ENCODE measurements around the gene STMN3.
A peak's percentile ranks its signal among the peaks of the same experiment; 100 is the strongest.

Gene STMN3

GRCh38 chr20:63624486-63624885 is 28.7 kb downstream of the STMN3 start:
- TF ChIP-seq, protein P1, sequence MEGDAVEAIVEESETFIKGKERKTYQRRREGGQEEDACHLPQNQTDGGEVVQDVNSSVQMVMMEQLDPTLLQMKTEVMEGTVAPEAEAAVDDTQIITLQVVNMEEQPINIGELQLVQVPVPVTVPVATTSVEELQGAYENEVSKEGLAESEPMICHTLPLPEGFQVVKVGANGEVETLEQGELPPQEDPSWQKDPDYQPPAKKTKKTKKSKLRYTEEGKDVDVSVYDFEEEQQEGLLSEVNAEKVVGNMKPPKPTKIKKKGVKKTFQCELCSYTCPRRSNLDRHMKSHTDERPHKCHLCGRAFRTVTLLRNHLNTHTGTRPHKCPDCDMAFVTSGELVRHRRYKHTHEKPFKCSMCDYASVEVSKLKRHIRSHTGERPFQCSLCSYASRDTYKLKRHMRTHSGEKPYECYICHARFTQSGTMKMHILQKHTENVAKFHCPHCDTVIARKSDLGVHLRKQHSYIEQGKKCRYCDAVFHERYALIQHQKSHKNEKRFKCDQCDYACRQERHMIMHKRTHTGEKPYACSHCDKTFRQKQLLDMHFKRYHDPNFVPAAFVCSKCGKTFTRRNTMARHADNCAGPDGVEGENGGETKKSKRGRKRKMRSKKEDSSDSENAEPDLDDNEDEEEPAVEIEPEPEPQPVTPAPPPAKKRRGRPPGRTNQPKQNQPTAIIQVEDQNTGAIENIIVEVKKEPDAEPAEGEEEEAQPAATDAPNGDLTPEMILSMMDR (IDR thresholded peaks at IDR 0.05; ENCODE audit: low read depth, low read length), result peak; percentile 26; the same call in 1 of the 2 replicates
- H3K4me3 ChIP-seq (ENCODE audit: low read depth, low read length), result no peak overlapping the region

DNA sequence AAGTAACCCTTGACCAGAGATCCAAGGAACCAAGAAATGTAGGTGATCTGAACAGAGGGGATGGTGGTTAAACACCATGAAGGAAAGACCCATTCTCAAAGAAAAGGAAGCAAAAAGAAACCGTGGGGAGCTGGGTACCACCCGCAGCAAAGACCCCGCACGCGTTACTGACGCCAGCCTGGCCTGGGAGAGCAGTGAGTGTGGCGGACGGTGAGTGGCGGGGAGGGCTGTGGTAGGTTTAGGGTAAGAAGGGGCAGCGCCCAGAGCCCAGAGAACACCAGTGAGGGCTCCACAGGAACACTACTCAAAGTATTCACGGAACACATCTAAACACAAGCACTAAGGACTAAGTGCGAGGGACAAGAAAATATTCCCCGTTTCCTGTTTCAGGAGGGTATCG is 30.5 kb downstream of the STMN3 start:
- no peak for DNase-seq
- peaks cover 20% of the 10 kb centered on the region for H3K36me3 ChIP-seq
- no peak overlapping the region for H3K27ac ChIP-seq
- no peak overlapping the region for H3K4me3 ChIP-seq (ENCODE audit: low read depth, low read length)
- TF ChIP-seq, protein P1 (IDR thresholded peaks at IDR 0.05; ENCODE audit: low read depth, low read length), result no peak
- H3K27me3 ChIP-seq (ENCODE audit: insufficient read depth, low read depth, severe bottlenecking), result no peaks in the 10 kb centered on the region
- peaks cover 3% of the 10 kb centered on the region for H3K9me3 ChIP-seq (ENCODE audit: severe bottlenecking)

More at GRCh38 chr20:63624486-63624885, 28.7 kb downstream of the STMN3 start:
- DNase-seq, result no peak
- Histone ChIP-seq H3K27me3 (ENCODE audit: insufficient read depth, low read depth, severe bottlenecking) (no peaks in the 10 kb centered on the region), H3K27ac (no peak overlapping the region), H3K9me3 (ENCODE audit: severe bottlenecking) (peaks cover 3% of the 10 kb centered on the region), H3K36me3 (peaks cover 12% of the 10 kb centered on the region)

GRCh38 chr20:63622096-63622495 is 31.1 kb downstream of the STMN3 start:
- Histone ChIP-seq H3K4me3 (ENCODE audit: low read depth, low read length) (no peak overlapping the region), H3K27me3 (ENCODE audit: insufficient read depth, low read depth, severe bottlenecking) (no peaks in the 10 kb centered on the region), H3K27ac (no peak overlapping the region), H3K9me3 (ENCODE audit: severe bottlenecking) (peaks cover under 1% of the 10 kb centered on the region), H3K36me3 (peaks cover 18% of the 10 kb centered on the region)
- TF ChIP-seq, protein P1 (IDR thresholded peaks at IDR 0.05; ENCODE audit: low read depth, low read length), result no peak
- DNase-seq, result no peak

- no peak overlapping the region for H3K4me3 ChIP-seq (ENCODE audit: low read depth, low read length)
- no peaks in the 10 kb centered on the region for H3K9me3 ChIP-seq (ENCODE audit: severe bottlenecking)
- no peaks in the 10 kb centered on the region for H3K27me3 ChIP-seq (ENCODE audit: insufficient read depth, low read depth, severe bottlenecking)
- H3K36me3 ChIP-seq, result peaks cover 24% of the 10 kb centered on the region
- no peak overlapping the region for H3K27ac ChIP-seq
- TF ChIP-seq, protein P1 (IDR thresholded peaks at IDR 0.05; ENCODE audit: low read depth, low read length), result no peak
- DNase-seq, result no peak
These were observed 32.2 kb downstream of the STMN3 start for GRCh38 chr20:63620991-63621390.

DNA sequence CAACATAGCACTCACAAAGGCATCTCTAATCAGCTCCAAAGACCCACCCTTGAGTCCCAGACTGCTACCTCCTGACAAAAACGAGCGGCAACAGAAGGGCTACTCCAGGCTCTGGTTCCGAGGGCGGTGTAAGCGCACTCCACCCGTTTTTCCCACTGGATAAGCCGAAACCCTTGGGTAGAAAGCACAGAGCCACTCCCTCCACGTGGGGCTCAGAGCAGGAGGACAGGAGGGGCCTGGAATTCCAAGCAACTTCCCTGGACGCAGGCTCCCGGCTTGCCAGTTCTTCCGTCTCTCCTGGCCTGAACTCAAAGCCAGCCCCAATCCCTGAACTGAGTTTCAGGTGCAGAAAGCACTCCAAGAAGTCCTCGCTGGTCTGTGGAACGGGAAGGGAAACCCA is 33.7 kb downstream of the STMN3 start:
- Histone ChIP-seq H3K36me3 (peaks cover 34% of the 10 kb centered on the region), H3K27ac (no peak overlapping the region), H3K9me3 (ENCODE audit: severe bottlenecking) (no peaks in the 10 kb centered on the region), H3K4me3 (ENCODE audit: low read depth, low read length) (no peak overlapping the region), H3K27me3 (ENCODE audit: insufficient read depth, low read depth, severe bottlenecking) (no peaks in the 10 kb centered on the region)
- DNase-seq, result no peak
- TF ChIP-seq, protein P1 (IDR thresholded peaks at IDR 0.05; ENCODE audit: low read depth, low read length), result no peak

DNA sequence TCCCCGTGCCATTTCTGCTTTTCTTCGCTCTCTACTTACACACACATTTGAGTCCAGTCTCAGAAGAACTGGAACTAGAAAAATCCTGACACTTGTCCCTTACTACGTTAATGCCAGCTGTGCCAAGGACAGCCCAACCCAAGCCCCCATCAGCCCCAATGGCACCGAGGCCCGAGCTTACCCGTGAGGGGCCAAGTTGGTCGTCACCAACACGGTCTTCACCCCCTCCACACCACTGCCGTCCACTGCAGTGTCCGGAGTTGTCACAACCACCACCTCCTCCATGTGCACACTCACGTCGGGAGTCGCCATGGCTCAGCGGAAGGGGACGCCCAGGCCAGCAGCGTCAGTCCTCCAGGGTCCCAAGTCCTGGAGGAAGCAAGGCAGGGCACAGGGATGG is 34.1 kb downstream of the STMN3 start:
- no peak overlapping the region for H3K4me3 ChIP-seq (ENCODE audit: low read depth, low read length)
- TF ChIP-seq, protein P1 (IDR thresholded peaks at IDR 0.05; ENCODE audit: low read depth, low read length), result no peak
- no peak overlapping the region for H3K27ac ChIP-seq
- DNase-seq, result no peak
- H3K9me3 ChIP-seq (ENCODE audit: severe bottlenecking), result no peaks in the 10 kb centered on the region
- H3K27me3 ChIP-seq (ENCODE audit: insufficient read depth, low read depth, severe bottlenecking), result no peaks in the 10 kb centered on the region
- H3K36me3 ChIP-seq, result peaks cover 35% of the 10 kb centered on the region
